ENCODE measurements around the gene LRRC56. TPM values are rescaled to one million over a fixed set of nuclear protein-coding genes. Genes with fewer than 3 reads are reported as not detected.

The LRRC56 gene
- total RNA-seq, 1 donor from 2014 or later: not detected

GRCh38 chr11:503179-503981 is 33.9 kb upstream of the LRRC56 start:
- Histone ChIP-seq H3K4me3 (peak overlapping the region; percentile 66 to 83), H3K27ac (peak overlapping the region; percentile 99 to 100), H3K9me3 (no peaks in the 10 kb centered on the region), H3K27me3 (no peaks in the 10 kb centered on the region), H3K36me3 (peaks cover 35 to 36% of the 10 kb centered on the region in 2 donors), H3K4me1 (peaks cover 15 to 37% of the 10 kb centered on the region in 2 donors)
- intact Hi-C loops (cut with DNase I): no loop called here
- no peak for TF ChIP-seq CTCF (IDR thresholded peaks at IDR 0.05)
- peak; percentile 41 to 82 for DNase-seq (ENCODE audit: low spot score in 2 of 2)

- Histone ChIP-seq H3K9me3 (no peaks in the 10 kb centered on the region), H3K36me3 (peaks cover 26 to 32% of the 10 kb centered on the region in 2 donors), H3K4me1 (peaks cover 15 to 37% of the 10 kb centered on the region in 2 donors), H3K27me3 (no peaks in the 10 kb centered on the region), H3K4me3 (peak overlapping the region; percentile 66 to 83), H3K27ac (peak overlapping the region; percentile 99 to 100)
- peak in 1 of 2 donors; percentile 74 for DNase-seq (ENCODE audit: low spot score in 2 of 2)
- intact Hi-C loops (cut with DNase I): no loop called here
- TF ChIP-seq CTCF (IDR thresholded peaks at IDR 0.05): no peak
Observed at GRCh38 chr11:504053-504993, 33.0 kb upstream of the LRRC56 start.

- no peak for TF ChIP-seq CTCF (IDR thresholded peaks at IDR 0.05)
- H3K27ac ChIP-seq: peak overlapping the region; percentile 99 to 100
- no peaks in the 10 kb centered on the region for H3K9me3 ChIP-seq
- peaks cover 15 to 37% of the 10 kb centered on the region in 2 donors for H3K4me1 ChIP-seq
- no peaks in the 10 kb centered on the region for H3K27me3 ChIP-seq
- H3K4me3 ChIP-seq: peak overlapping the region; percentile 66 to 83
- H3K36me3 ChIP-seq: peaks cover 22 to 28% of the 10 kb centered on the region in 2 donors
- intact Hi-C loops (cut with DNase I): loop anchor here (5.0 kb wide), 2 partner anchors 198 to 1067 kb away; partner anchors contain the start of genes DUSP8 and IFITM2
- DNase-seq (ENCODE audit: low spot score in 2 of 2): peak in 1 of 2 donors; percentile 61
Observed at GRCh38 chr11:504994-505344, 32.4 kb upstream of the LRRC56 start.

GRCh38 chr11:506238-506994 is 30.9 kb upstream of the LRRC56 start:
- peak overlapping the region; percentile 99 to 100 for H3K27ac ChIP-seq
- H3K4me3 ChIP-seq: peak overlapping the region; percentile 83 to 85
- TF ChIP-seq CTCF (IDR thresholded peaks at IDR 0.05): peak in 2 of 3 experiments; percentile 8 to 23
- DNase-seq (ENCODE audit: low spot score in 2 of 2): peak; percentile 76 to 98
- H3K36me3 ChIP-seq: peaks cover 13 to 20% of the 10 kb centered on the region in 2 donors
- H3K27me3 ChIP-seq: no peaks in the 10 kb centered on the region
- H3K4me1 ChIP-seq: peaks cover 15 to 37% of the 10 kb centered on the region in 2 donors
- no peaks in the 10 kb centered on the region for H3K9me3 ChIP-seq
- intact Hi-C loops (cut with DNase I): loop anchor here (1.0 to 5.0 kb wide), 6 partner anchors 56 to 1066 kb away; partner anchors contain the start of genes BET1L, DUSP8, IFITM2 and PHRF1
